ENCODE data around the gene OR6S1.
A peak's percentile ranks its signal among the peaks of the same experiment; 100 is the strongest.

OR6S1 gene, protein sequence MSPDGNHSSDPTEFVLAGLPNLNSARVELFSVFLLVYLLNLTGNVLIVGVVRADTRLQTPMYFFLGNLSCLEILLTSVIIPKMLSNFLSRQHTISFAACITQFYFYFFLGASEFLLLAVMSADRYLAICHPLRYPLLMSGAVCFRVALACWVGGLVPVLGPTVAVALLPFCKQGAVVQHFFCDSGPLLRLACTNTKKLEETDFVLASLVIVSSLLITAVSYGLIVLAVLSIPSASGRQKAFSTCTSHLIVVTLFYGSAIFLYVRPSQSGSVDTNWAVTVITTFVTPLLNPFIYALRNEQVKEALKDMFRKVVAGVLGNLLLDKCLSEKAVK

DNA sequence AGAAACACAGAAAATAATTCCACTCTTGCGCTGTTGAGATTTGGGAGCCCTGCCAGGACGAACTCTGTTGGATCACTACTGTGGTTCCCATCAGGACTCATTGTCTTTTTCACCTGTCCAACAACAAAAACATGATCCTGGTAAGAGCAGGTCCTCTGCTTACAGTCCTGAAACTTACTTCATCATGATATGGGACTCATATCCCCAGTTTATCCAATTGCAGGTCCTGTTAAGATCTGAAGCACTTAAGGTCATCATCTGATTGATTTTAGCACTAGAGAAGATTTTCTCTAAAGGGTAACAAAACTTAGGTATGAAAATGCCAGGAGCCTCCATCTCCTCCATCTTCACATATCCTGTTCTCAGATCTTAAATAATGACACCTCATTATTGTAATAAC, at the start of gene OR6S1:
TSS of gene OR6S1 (minus strand) at position 101 of the 400 bp plus-strand sequence. CDS start at position 101, 0 bp downstream.
- no peak for DNase-seq (ENCODE audit: low spot score)

DNA sequence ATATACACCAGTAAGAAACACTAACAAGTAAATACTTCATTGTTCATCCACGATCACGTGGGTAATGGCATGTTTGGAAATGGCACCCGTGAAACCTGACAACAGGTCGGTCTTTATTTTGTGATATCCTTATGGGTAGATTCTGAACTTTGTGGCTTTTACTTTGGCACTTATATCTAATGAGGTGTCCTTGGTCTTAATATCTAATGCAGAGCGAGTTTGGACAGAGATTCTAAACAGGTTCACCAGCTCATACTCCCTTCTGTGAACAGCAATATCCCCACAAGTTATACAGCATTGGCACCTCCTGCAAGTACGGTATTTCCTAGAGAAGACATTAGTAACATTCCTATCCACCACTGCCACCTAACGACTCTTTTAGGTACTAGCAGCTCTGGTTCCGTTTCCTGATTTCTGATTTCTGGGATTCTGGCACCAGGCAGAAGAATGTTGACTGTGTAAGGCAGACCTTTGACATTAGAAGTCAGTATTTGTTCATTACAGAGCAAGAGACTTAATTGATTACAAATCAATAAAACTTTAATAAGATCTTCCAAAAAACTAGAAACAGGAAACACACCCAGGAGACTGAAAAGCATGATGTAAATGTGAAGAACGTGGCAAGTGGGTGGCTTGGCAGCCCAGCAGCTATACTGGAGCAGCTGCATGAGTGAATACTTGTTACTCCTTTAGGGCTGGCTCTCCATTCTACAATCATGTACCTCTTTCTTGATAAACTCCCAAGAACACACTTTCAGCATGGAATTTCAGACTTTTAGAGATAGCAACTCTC, 49.6 kb upstream of the OR6S1 start:
- peak; percentile 65 for DNase-seq (ENCODE audit: low spot score)

DNA sequence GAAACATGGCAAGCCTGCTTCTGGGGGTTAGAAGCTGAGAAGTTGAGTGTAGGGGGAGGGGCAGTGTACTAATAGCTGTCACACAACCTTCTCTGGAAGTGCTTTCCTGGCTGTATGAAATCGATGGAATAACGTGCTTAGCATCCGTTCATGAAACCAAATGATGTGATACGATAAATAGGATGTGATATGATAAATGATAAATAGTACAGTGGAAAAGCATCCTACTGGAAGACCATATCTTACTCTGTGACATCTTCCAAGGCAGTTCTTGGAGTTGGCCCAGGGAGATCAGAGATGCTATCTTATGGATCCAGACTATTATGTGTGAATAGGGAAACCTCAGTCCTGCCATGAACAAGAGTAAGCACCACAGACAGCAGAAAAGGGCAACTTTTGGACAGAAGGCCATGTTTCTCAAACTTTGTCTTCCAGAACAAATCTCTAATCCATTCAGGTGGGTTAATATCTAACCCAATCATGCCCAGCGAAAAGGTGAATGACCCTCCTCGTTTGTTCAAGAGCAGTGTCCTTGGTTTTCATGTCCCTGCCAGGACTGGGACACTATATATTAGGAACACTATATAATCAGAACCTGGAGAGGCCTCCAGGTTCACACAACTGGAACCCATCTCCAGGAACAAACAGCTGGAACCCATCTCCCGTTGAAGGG, 46.8 kb upstream of the OR6S1 start, which contains the start of gene ANG:
TSS of gene ANG (plus strand) at position 598 of the 673 bp plus-strand sequence. CDS start 4,801 bp downstream, outside the sequence.
- no peak for DNase-seq (ENCODE audit: low spot score)

DNA sequence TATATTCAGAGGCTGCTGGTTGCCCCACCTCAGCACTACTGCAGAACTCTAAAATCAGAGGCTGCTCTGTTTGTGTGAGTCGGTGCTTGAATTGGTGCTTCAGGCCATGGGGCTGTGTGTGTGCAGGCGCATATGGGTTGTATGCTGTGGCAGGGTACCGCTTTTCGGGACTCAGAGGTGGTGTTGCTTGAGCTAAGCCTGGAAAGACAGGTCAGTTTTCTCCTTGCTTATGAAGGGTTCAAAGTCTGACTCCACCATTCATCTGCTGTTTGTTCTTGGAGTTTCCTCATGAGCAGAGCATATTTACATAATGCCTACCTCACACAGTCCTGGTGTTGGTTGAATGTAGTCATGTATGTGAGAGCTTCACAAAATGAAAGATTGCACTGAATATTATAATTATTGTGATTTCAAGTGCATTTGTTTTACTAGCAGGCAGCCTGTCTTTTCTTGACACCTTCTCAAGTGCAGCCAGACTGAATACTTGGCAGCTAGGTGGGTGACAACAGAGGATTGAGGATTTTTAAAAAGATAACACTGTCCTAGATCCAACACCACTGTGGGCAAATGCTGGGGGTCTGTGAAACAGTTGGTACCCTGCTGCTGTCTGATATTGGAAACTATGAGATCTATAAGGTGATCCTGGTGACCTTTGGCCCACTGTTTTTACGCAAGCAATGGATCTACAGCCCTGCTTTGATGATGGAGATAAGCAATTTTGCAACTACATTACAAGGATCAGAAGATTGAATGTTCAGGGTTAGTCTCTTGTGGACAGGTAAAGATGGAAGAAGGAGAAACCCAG, 46.1 kb upstream of the OR6S1 start:
- no peak for DNase-seq (ENCODE audit: low spot score)

DNA sequence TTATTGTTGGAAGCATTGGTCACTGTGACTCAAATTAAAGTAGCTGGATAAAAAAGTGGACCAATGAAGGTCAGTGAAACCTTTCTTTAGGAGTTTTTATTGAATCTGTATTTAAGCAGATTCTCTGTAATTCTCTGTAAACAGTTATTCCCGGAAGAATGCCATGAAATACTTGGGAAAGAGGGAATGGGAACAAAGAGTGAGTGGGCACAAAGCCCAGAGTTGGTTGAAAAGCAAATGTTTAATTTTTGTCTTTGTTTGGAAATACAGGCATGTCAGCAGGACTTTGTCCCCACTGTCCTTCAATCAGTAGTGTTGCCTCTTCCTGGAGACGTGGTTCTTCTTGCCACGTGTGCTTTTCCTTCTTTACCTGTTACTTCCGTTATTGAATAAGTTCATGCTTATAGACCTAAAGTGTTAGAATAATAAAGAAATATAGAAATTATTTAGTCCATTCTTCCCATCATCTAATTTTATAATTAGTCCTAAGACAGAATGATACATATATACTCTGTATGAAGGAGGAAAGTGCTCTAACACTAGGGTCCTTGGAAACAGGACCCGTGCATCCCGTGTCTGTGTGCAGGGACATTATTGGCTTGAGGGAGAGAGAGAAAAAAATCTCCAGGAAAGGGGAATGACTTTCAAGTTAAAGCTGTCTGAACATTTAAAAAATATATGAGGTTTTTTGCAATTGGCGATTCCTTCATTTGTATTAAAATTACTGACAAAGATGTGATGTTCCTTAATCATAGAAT, 45.1 kb upstream of the OR6S1 start:
- DNase-seq (ENCODE audit: low spot score) = no peak

DNA sequence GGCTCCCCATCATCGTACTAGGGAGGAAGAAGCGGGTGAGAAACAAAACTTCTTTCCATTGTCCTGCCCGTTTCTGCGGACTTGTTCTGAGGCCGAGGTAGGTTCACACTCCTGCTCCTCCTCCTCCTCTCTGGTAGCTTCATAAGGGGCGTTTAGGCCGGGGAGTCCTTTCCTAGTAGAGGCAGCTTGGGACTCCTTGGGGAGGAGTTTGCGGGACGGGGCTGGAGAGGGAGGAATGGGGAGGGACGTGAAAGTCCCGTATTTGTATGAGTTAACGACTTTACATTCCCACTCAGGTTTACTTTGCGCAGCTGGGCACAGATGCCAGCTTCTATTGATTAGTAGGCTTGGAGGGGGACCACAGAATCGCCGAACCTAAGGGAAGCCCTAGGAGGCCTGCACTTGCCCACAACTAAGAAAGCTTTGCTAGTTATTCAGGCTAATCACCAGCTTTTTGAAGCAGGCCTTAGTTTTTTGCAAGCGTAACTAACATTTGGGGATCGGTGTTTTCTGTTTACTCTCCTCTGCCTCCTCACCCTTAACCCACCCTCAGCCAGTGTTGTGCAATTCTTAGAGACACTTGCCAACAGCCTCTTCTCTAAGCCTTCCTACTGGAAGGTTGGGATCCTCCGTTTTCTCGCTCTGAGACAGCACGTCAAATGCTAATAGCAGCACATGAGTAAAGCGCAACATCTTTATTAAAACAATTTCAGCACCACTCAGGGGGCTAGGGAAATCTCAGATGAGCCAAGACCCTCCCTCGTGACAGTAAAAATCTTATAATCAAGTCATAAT, 43.4 kb upstream of the OR6S1 start:
- DNase-seq (ENCODE audit: low spot score) = no peak

DNA sequence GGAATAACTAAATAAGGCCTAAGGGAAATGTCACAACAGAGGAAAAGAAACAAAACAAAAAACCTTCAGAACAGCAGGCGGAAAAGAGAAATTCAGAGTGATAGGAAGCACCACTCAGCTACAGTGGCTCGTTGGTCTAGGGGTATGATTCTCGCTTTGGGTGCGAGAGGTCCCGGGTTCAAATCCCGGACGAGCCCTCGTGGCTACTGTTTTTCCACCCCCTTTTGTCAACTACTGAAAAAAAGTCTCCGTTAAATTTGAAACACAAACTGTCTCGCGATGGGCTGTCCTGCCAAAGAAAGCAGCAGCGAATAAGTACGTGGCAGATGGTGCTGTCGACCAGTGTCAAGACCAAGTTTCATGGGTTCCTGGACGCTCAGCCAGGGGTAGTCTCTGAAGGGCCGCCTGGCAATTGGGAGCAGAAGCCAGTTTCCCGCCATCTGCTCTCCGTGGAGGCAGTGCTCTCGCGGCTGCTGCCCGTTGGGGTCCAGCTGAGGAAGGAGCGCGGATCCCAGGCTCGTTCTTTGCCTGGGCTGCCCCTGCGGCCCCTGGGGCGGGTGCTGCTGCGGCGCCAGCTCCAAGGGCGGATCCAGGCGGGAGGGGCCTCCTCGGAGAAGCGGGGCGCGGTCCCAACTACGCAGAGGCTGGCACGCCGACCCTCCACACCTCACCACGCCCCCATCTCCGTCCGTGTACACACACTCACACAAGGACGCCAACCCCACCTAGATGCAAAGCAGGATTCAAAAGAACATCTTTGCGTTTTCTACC, 42.6 kb upstream of the OR6S1 start, which contains the start of gene RNASE4:
TSS of gene RNASE4 (plus strand) at position 670 of the 771 bp plus-strand sequence. CDS start 14,812 bp downstream, outside the sequence.
- no peak for DNase-seq (ENCODE audit: low spot score)

DNA sequence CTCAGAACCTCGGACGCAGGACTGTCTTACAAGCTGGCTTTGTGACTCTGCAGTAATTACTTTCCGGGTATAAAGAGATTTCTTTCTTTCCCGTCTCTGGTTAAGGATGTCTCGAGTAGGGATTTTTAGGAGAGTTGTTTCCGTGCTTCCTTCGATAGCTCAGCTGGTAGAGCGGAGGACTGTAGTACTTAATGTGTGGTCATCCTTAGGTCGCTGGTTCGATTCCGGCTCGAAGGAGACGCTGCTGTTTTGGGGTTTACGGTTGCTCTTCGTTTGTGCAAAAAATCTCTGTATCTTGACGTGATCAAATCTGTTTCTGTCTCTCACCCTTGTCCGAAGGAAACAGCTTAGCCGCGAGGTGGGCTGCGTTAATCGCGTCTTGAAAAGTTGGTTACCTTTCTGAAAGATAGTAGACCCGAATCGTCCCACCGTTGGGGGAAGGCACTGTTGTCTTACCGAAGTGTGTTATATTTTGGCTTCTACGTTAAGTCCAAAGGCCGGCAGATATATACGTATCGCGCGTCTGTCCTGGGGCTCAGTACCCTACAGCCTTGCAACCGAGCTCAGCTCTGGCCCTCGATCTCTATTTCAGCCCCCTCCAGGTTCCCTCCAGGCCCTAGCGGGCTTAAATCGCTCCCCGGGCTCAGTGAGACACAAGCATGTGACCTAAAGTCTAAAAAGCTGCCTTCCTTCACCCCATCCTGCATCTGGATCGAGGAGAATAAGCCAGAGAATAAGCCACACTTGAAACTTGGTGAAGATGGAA, 41.8 kb upstream of the OR6S1 start:
- no peak for DNase-seq (ENCODE audit: low spot score)

DNA sequence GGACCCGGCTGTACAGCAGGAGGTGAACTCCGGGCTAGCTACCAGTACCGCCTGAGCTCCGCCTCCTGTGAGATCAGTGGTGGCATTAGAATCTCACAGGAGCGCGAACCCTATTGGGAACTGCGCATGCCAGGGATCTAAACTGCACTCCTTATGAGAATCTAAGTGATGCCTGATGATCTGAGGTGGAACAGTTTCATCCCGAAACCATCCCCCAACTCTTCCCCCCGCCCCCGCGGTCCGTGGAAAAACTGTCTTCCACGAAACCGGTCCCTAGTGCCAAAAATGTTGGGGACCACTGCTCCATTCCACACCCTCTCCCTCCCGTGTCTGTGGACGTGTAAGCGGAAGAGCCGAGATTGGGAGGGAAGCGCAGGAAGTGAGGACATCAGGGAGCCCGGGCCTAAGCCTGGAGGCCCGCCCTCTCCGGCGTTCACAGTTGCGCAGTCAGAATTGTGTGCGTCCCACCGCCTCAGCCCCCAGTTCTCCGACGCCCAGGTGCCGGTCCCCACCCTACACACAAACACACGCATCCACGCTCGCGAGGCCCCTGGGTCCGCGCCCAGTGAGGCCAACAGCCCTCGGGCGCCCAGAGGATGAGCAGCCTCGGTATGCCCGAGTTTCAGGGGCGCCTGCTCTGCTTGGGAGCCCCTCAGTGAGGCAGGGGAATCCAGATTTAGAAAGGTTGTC, 41.1 kb upstream of the OR6S1 start:
- peak; percentile 63 for DNase-seq (ENCODE audit: low spot score)

DNA sequence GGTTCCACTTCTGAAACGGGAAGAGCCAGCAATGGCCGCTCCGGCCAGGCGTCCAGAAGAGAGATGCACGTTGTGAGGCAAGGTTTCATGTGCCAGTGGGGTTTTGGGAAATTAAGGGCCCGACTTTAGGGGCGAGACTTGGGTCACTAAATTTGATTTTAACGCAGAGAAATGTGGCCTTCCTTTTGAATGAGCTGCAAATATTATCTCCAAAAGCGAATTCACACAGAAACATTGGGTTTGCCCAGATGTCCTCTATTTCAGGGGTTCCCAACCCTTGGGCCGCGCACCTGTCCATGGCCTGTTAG, 40.6 kb upstream of the OR6S1 start:
- DNase-seq (ENCODE audit: low spot score) = no peak

DNA sequence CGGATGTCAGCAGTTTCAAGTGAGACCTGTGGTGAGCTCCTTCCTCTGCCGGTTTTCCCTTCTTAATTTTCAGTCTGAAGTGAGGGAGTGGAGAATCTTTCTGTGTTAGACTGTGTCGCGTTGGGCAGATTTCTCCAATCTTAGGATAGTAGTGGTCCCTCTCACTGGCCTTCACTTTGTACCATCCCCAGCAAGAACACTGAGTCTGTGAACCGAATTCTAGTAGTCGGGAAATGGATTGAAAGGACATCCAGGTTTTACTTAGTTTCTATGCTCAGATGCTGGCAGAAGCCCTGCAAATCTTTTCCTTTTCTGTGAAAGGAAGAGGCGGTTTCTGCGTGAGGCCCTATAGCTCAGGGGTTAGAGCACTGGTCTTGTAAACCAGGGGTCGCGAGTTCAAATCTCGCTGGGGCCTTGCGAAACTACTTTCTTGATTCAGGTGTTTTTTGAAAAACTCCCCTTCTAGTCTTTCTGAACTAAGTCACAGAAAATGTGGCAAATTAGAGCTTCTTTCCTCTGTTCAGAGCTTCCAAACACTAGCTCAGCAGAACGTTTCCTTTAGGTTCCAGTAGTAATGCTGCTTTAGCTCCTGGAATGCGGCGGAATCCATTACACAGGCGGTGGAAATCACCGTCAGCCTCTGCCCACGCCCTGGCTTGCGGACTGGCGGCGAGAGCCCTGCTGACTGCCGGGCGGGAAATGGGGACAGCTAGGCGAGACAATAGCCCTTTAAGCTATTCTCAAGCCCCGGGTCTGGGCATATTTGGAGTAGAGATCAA, 40.0 kb upstream of the OR6S1 start:
- DNase-seq (ENCODE audit: low spot score) = no peak

DNA sequence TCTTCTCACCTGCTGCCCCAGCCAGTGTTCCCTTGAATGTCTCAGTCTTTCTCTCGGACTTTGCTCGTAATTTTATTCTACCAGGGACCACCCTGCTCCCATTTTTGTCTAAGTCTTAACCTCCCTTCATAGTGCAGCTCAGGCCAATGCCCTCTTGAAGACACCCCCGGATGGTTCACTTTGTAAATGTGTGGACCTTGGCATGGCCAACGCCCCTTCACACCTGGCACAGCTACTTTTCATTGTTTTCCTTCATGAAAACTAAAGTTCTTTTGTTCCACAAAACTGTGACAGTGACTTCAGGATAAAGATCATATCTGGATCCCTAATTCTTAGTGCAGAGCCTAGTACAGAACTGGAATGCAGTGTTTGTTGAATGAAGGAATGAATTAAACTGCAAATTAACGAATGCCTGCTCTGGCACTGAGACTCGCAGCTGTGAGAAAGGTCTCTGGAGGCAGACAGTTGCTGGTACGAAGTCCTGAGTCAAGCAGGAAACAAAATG, 39.4 kb upstream of the OR6S1 start:
- DNase-seq (ENCODE audit: low spot score) = no peak

DNA sequence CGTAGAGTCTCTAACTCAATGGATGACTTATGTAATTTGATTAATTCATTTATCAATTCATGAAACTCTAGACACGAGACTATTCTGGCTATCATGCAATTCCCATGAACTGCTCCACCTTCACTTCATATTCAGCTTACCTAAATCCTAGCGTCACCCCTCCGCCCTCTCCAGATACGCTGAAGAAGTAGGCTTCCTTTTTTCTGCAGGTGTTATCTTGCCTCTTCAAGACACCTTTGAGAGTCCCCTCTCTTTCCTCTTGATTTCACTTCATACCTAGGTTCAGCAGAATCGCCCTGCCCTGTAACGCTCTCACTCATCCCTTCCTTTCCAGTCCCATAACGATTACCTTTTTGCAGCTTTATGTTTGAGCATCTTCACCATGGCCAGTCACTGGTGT, 38.9 kb upstream of the OR6S1 start:
- no peak for DNase-seq (ENCODE audit: low spot score)

DNA sequence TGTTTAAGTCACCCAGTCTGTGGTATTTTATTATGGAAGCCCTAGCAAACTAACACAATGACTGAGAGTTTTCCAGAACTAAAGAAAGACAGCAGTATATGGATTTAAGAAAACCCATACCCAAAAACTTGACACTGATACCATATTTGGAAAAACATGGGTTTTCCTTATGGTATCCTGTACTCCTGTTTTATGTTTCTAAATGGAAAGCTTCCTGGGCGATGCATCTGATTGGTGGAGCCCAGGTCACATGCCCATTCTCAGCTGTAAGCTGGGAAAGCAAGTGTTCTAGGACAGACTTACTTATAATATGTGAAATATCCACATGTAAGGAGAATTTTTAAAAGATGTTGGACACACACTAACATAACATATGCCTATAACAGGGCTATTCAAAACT, 38.4 kb upstream of the OR6S1 start:
- DNase-seq (ENCODE audit: low spot score) = peak; percentile 66

DNA sequence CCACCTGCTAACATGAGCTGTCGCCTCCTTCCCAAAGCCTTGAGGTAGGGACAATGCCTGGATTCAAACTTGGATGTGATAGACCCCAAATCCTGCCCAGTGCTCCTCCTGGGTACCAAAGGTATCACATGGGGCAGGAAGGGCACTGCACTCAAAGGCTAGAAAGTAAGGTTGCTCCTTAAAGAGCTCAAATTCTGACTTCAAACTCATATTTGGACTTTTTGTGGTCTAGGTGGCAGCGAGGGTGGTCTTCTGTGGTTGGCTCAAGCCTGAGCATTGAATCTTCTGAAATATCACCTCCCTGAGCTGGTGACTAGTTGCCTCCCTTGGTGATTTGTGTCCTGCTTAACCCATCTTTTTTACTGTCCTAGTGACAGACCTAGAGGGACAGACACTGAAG, 34.6 kb upstream of the OR6S1 start:
- no peak for DNase-seq (ENCODE audit: low spot score)

DNA sequence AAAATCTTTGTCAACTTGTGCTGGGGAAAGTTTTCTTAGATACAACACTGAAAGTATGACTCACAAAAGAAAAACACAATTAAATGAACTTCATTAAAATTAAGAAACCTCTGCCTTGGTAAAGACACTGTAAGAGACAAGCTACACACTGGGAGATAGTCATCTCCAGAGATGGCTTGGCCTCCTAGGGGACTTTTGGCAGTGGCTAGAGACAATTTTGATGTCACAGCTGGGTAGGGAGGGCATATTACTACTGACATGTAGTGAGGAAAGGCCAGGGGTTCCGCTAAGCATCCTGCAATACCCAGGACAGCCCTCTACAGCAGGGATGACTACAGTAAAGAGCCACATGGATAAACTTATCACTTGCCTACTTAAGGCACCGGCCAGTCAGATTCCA, 34.2 kb upstream of the OR6S1 start:
- DNase-seq (ENCODE audit: low spot score) = no peak

DNA sequence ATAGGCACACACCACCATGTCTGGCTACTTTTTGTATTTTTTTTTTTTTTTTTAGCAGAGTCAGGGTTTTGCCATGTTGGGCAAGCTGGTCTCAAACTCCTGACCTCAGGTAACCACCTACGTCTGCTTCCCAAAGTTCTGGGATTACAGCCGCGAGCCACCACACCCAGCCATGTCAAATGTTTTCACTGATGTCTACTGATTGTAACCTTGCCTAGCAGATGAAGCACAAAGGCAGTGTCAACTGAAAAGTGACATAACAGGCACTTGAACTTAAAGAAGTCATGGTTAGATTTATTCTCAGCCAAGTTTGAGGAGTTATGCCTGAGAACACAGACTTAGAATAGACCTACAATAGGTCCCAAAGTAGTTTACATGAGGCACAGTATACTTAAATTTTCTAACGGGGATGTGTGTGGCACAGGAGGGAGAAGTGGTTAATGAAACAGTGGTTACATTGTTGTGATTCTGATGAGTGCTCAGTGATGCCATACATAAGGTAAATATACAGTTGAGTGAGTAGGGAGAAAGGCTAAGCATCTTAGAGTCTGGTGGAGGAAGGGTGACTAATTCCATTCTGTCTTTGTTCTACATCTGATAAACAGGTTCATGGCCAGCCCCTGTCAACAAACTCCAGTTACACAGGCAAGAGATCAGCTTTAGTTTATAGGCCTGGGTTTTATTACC, 30.2 kb upstream of the OR6S1 start:
- no peak for DNase-seq (ENCODE audit: low spot score)
